Measurements from ENCODE around the gene GDPD5. TPM values are rescaled to one million over a fixed set of nuclear protein-coding genes. Genes with fewer than 3 reads are reported as not detected.

GDPD5 gene
- total and polyA plus RNA-seq, 12 donors, result 4.1 to 110 (median 14.5) TPM

DNA sequence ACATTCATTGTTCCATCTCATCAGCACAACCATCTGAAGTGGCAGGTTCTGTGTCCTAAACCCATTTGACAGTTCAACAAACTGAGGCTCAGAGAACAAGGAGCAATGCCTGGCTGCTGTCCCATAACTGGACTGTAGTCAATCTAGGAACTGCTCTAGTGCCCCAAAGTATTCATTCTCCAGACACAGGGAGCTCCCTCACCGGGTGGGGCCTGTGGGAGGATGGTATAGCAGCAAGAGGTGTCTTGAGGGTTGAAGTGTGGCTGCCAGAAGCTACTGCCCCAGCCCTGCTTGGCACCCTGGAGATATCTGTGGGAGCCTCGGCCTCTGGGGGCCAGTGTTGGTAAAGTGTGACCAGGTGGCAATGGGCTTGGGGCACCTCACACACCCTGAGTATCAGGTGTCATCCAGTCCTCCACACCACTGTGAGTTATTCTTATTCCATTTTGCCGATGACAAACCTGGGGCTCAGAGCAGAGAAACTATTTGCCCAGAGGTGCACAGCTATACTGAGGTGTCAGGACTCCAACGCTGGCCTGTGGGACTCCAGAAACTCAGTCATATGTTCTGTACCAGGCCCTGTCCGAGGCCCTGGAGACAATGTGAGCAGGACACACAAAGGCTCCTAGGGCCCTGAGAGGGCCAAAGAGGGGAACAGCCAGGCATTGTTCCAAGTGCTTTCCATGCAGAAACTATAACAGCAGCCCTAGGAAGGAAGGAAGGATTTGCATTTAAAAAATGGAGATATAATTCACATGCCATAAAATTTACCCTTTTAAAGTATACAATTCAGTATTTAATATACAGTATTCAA, 46.8 kb downstream of the GDPD5 start:
- Histone ChIP-seq H3K9me3 (replicated peaks in 1 of 3) (no peaks in the 10 kb centered on the region), H3K27me3 (no peaks in the 10 kb centered on the region), H3K4me3 (no peak overlapping the region), H3K27ac (no peak overlapping the region), H3K4me1 (replicated peaks in 1 of 2) (peaks cover 0 to 24% of the 10 kb centered on the region in 2 donors), H3K36me3 (replicated peaks in 1 of 2) (no peaks in the 10 kb centered on the region)
- intact Hi-C loops (cut with DNase I), result no loop called here
- no peak for TF ChIP-seq POLR2A (IDR thresholded peaks at IDR 0.05)
- TF ChIP-seq, protein P1, sequence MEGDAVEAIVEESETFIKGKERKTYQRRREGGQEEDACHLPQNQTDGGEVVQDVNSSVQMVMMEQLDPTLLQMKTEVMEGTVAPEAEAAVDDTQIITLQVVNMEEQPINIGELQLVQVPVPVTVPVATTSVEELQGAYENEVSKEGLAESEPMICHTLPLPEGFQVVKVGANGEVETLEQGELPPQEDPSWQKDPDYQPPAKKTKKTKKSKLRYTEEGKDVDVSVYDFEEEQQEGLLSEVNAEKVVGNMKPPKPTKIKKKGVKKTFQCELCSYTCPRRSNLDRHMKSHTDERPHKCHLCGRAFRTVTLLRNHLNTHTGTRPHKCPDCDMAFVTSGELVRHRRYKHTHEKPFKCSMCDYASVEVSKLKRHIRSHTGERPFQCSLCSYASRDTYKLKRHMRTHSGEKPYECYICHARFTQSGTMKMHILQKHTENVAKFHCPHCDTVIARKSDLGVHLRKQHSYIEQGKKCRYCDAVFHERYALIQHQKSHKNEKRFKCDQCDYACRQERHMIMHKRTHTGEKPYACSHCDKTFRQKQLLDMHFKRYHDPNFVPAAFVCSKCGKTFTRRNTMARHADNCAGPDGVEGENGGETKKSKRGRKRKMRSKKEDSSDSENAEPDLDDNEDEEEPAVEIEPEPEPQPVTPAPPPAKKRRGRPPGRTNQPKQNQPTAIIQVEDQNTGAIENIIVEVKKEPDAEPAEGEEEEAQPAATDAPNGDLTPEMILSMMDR (IDR thresholded peaks at IDR 0.05), result no peak
- DNase-seq, result no peak
- WGBS, 4 donors, result 76 to 81% (median 79%) methylated on average over 3 to 5 of the region's 5 CpGs

DNA sequence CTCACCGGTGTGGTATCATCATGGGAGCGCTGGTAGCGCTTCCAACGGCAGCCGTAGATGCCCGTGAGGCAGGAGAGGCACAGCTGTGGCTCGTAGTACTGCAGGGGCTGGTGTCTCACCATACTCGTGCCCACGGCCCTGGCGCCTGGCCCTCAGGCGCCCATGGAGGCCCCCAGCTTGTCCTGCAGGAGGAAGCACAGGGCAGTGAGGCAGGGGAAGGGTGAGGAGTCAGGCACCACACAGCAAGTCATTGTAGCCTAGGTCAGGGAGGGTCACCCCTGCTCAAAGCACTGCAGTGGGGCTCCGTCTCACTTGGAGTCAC, 48.2 kb downstream of the GDPD5 start:
- H3K27ac ChIP-seq, result peak overlapping the region in 1 of 5 donors; percentile 69
- no peaks in the 10 kb centered on the region for H3K9me3 ChIP-seq (replicated peaks in 1 of 3)
- intact Hi-C loops (cut with DNase I), result no loop called here
- H3K4me3 ChIP-seq, result no peak overlapping the region
- WGBS, 4 donors, result 87 to 100% (median 90%) methylated on average over 1 to 12 of the region's 12 CpGs
- no peaks in the 10 kb centered on the region for H3K27me3 ChIP-seq
- TF ChIP-seq POLR2A (IDR thresholded peaks at IDR 0.05), result no peak
- TF ChIP-seq, protein P1 (IDR thresholded peaks at IDR 0.05), result no peak
- H3K4me1 ChIP-seq (replicated peaks in 1 of 2), result peaks cover 0 to 28% of the 10 kb centered on the region in 2 donors
- DNase-seq, result no peak
- no peaks in the 10 kb centered on the region for H3K36me3 ChIP-seq (replicated peaks in 1 of 2)

DNA sequence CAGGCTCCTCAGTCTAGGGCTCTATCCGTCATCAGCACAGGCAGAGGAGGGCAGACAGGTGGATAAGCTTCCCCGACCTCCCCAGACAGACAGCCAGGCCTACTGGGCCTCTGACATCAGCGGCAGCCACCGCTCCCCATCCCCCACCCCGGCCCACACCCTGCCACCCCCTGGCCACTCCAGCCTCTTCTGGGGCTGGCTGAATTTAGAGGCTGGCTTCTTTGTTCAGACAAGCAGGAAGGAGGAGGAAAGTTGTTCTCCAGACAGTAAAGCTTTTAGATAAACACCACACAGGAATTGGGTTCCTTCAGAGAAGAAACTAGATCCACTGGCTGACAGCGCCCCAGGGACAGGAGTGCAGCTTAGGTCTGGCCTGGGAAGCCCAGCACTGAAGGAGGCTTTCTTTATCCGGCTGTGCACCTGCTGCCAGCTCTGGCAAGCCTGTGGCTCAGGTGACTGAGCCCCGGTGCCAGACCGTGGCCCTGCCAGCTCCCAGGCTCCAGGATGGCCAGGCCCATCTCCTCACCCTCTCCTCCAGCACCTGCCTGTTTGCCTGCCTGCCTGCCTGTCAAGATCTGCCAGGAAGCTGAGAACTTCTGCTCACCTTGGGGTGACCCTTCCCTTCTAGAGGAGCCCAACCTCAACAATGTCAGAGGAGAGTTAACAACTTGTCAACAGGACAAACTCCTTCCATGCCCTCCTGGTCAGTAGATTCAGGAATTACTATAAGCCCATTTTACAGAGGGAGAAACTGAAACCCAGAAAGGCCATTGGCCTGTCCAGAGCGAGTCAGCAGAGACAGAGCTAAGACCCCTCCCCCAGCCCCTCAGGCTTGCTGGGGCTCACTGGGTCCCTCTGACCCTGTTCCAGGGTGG, 48.8 kb downstream of the GDPD5 start:
- DNase-seq, result no peak
- whole genome bisulfite sequencing, 4 donors, result 73 to 81% (median 78%) methylated on average over 6 to 10 of the region's 10 CpGs
- Histone ChIP-seq H3K27ac (peak overlapping the region in 2 of 5 donors; percentile 69 to 81), H3K4me3 (no peak overlapping the region), H3K27me3 (no peaks in the 10 kb centered on the region), H3K4me1 (replicated peaks in 1 of 2) (peaks cover 0 to 28% of the 10 kb centered on the region in 2 donors), H3K36me3 (replicated peaks in 1 of 2) (no peaks in the 10 kb centered on the region), H3K9me3 (replicated peaks in 1 of 3) (no peaks in the 10 kb centered on the region)
- no peak for TF ChIP-seq POLR2A (IDR thresholded peaks at IDR 0.05)
- TF ChIP-seq, protein P1 (IDR thresholded peaks at IDR 0.05), result no peak
- intact Hi-C loops (cut with DNase I), result no loop called here

All from adrenal gland (tissue), 12 donors.